Endodermal cell (in vitro differentiated cells): ENCODE results near the gene SMYD3. TPM values are rescaled to one million over a fixed set of nuclear protein-coding genes. Genes with fewer than 3 reads are reported as not detected.

Source experiments
- DNase-seq: peaks from one replicate; pipeline ENCODE4 v3.0.0-alpha.2; 2017
- H3K27ac ChIP-seq: 2 replicates; pipeline ENCODE4 v1.5.1; 2013; ENCODE audit warnings: mild to moderate bottlenecking, low read depth, low read length, moderate library complexity
- H3K27me3 ChIP-seq: 2 replicates; pipeline ENCODE4 v1.6.1; 2013; ENCODE audit warnings: mild to moderate bottlenecking, low read length, moderate library complexity; ENCODE audit not compliant: insufficient read depth, control insufficient read depth, poor library complexity, severe bottlenecking
- H3K36me3 ChIP-seq: 2 replicates; pipeline ENCODE4 v1.7.0; 2013; ENCODE audit warnings: mild to moderate bottlenecking, low read length, moderate library complexity; ENCODE audit not compliant: control insufficient read depth, insufficient read depth
- H3K4me1 ChIP-seq: one replicate; pipeline ENCODE4 v1.7.0; 2013; ENCODE audit warnings: low read length; ENCODE audit not compliant: control insufficient read depth, insufficient read depth
- H3K4me3 ChIP-seq: 2 replicates; pipeline ENCODE4 v1.5.1; 2013; ENCODE audit warnings: mild to moderate bottlenecking, low read length, moderate library complexity
- H3K9ac ChIP-seq: 2 replicates; pipeline ENCODE4 v1.6.1; 2013; ENCODE audit warnings: mild to moderate bottlenecking, low read length, moderate library complexity; ENCODE audit not compliant: poor library complexity, severe bottlenecking; ENCODE audit errors: extremely low read depth
- H3K9me3 ChIP-seq: 2 replicates; pipeline ENCODE4 v1.6.1; 2013; ENCODE audit warnings: mild to moderate bottlenecking, low read length, moderate library complexity; ENCODE audit not compliant: control insufficient read depth
- H3K27ac Mint-ChIP-seq: 2 replicates; pipeline ENCODE4 v1.8.0; 2020; ENCODE audit warnings: mixed read lengths
- H3K27me3 Mint-ChIP-seq: 2 replicates; pipeline ENCODE4 v1.8.0; 2021; ENCODE audit warnings: mild to moderate bottlenecking, mixed read lengths; ENCODE audit not compliant: insufficient read depth
- H3K36me3 Mint-ChIP-seq: 2 replicates; pipeline ENCODE4 v1.8.0; 2020; ENCODE audit warnings: low read depth, mixed read lengths
- H3K4me1 Mint-ChIP-seq: 2 replicates; pipeline ENCODE4 v1.8.0; 2020; ENCODE audit warnings: mixed read lengths
- H3K4me3 Mint-ChIP-seq: 2 replicates; pipeline ENCODE4 v1.8.0; 2020; ENCODE audit warnings: mild to moderate bottlenecking, moderate library complexity, mixed read lengths
- H3K9me3 Mint-ChIP-seq: 2 replicates; pipeline ENCODE4 v1.8.0; 2020; ENCODE audit warnings: mild to moderate bottlenecking, mixed read lengths
- CTCF ChIP-seq: fragments of 200-600 bp; sonication (generic); conservative IDR thresholded peaks from 2 replicates; pipeline ENCODE4 v1.5.0; 2021; ENCODE audit warnings: antibody characterized with exemption, mild to moderate bottlenecking
- WGBS, 2 experiments: methylation state at CpG; one replicate each; pipeline versions ENCODE4 v1.1.5 to v1.1.7; 2013; ENCODE audit warnings: missing lambda C conversion rate in 2 of 2, mixed read lengths in 1 of 2; ENCODE audit not compliant: insufficient coverage in 1 of 2, insufficient read length in 1 of 2; 5-methylcytosine and 5-hydroxymethylcytosine counted together
- total RNA-seq, 2 donors: library from RNA; stranded (reverse); fragmentation: NEBNext Ultra II Directional in 1 of 2; extraction: Animal tissue kit (Norgen Biotek cat#: 25700) in 1 of 2; gene quantifications; 2 replicates in 1 of 2; 3 replicates in 1 of 2; pipeline ENCODE4 v1.2.1, GENCODE V29; 2021

SMYD3 gene
- total RNA-seq, 2 donors from 2014 or later, result 32.3 to 45.8 TPM

DNA sequence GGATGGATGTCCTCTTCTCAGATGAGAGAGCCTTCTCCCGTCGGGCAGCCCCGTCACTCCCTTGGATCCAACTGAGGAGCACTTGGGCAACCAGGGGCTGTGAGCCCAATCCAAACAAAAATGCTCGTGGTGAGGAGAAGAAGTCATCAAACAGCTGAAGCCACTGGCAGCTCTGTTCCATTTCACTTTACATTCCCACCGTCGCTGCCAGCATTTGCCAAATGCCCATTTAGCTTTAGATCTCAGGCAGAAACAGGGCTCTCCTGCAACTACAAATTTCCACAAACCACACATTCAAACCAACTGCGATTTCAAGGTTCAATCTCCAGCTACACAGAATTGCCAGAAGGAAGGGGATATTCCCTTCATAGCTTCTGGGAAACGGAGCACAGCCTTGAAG lies 634.6 kb downstream of the SMYD3 start:
- Histone ChIP-seq H3K36me3 (no peaks in the 10 kb centered on the region), H3K27ac (no peak overlapping the region), H3K9me3 (peaks cover 15% of the 10 kb centered on the region), H3K27me3 (no peaks in the 10 kb centered on the region), H3K9ac (no peak overlapping the region), H3K4me1 (no peaks in the 10 kb centered on the region), H3K4me3 (no peak overlapping the region)
- Mint-ChIP-seq H3K27me3 (no peaks in the 10 kb centered on the region), H3K4me1 (peaks cover 7% of the 10 kb centered on the region), H3K9me3 (peaks cover 3% of the 10 kb centered on the region), H3K36me3 (peaks cover 3% of the 10 kb centered on the region), H3K27ac (no peak overlapping the region), H3K4me3 (no peak overlapping the region)
- no peak for DNase-seq
- 91 to 92% methylated on average over 8 of the region's 8 CpGs for WGBS, 2 experiments
- TF ChIP-seq CTCF, result no peak

DNA sequence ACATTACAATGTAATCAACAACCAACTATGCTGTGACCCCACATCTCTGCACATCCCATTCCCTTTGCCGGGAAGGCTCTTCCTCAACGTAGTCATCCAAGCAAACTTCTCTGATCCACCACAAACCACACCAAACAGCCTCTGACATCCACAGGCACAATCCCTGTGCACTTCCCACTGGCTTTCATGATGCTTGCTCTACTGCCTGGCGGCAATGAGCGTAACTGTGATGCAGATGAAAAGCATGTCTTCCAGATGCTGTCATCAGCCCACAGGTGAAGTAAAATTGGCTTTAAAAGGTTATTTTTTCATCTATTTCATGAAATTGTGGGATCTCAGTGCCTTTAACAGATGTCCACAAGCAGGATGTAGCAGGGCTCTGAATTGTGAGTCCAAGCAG lies 635.2 kb downstream of the SMYD3 start:
- Histone ChIP-seq H3K27ac (no peak overlapping the region), H3K9ac (no peak overlapping the region), H3K4me1 (no peaks in the 10 kb centered on the region), H3K36me3 (no peaks in the 10 kb centered on the region), H3K27me3 (no peaks in the 10 kb centered on the region), H3K9me3 (peaks cover 15% of the 10 kb centered on the region), H3K4me3 (no peak overlapping the region)
- 97 to 98% methylated on average over 4 of the region's 4 CpGs for WGBS, 2 experiments
- H3K4me1 Mint-ChIP-seq, result peaks cover 7% of the 10 kb centered on the region
- TF ChIP-seq CTCF, result no peak
- no peak overlapping the region for H3K27ac Mint-ChIP-seq
- H3K36me3 Mint-ChIP-seq, result peaks cover 3% of the 10 kb centered on the region
- H3K9me3 Mint-ChIP-seq, result peaks cover 3% of the 10 kb centered on the region
- no peak for DNase-seq
- H3K27me3 Mint-ChIP-seq, result no peaks in the 10 kb centered on the region
- no peak overlapping the region for H3K4me3 Mint-ChIP-seq

GRCh38 chr1:245871191-245871590 lies 635.9 kb downstream of the SMYD3 start:
- TF ChIP-seq CTCF, result no peak
- DNase-seq, result no peak
- H3K27me3 ChIP-seq, result no peaks in the 10 kb centered on the region
- Mint-ChIP-seq H3K4me1 (peaks cover 7% of the 10 kb centered on the region), H3K27ac (no peak overlapping the region), H3K4me3 (no peak overlapping the region), H3K36me3 (peaks cover 3% of the 10 kb centered on the region), H3K27me3 (no peaks in the 10 kb centered on the region), H3K9me3 (peaks cover 3% of the 10 kb centered on the region)
- no peaks in the 10 kb centered on the region for H3K4me1 ChIP-seq
- H3K9me3 ChIP-seq, result peaks cover 15% of the 10 kb centered on the region
- 83 to 91% methylated on average over 1 to 2 of the region's 2 CpGs for WGBS, 2 experiments
- H3K4me3 ChIP-seq, result no peak overlapping the region
- H3K27ac ChIP-seq, result no peak overlapping the region
- no peak overlapping the region for H3K9ac ChIP-seq
- no peaks in the 10 kb centered on the region for H3K36me3 ChIP-seq
